ENCODE results near the gene AQP3.

Gene AQP3

GRCh38 chr9:33476503-33476902, 29.1 kb upstream of the AQP3 start:
- no peak for DNase-seq (ENCODE audit: extremely low spot score)
- POLR2A ChIA-PET, result interaction anchor here (1.5 kb wide), 1 partner anchor 48 kb away, joined by 6 read pairs; the partner anchor contains the start of gene ANKRD18B
- TF ChIP-seq SP1 (IDR thresholded peaks at IDR 0.05) (no peak), LEF1 (IDR thresholded peaks at IDR 0.05; ENCODE audit: borderline replicate concordance) (no peak), L3MBTL2 (conservative IDR thresholded peaks at IDR 0.05) (no peak), FOXK2 (IDR thresholded peaks at IDR 0.05) (no peak), FOXM1 (IDR thresholded peaks at IDR 0.05; ENCODE audit: borderline replicate concordance) (no peak), FOXA1 (IDR thresholded peaks at IDR 0.05) (no peak), HDGF (IDR thresholded peaks at IDR 0.05; ENCODE audit: borderline replicate concordance) (no peak), ZNF384 (IDR thresholded peaks at IDR 0.05) (no peak), ARNT (IDR thresholded peaks at IDR 0.05) (no peak), SUZ12 (IDR thresholded peaks at IDR 0.05) (no peak), ELF4 (IDR thresholded peaks at IDR 0.05) (no peak), CTBP1 (IDR thresholded peaks at IDR 0.05; ENCODE audit: borderline replicate concordance) (no peak), NFRKB (IDR thresholded peaks at IDR 0.05) (no peak), TARDBP (IDR thresholded peaks at IDR 0.05) (no peak)
- CTCF ChIA-PET, result no interaction called here

GRCh38 chr9:33475357-33475756, 28.0 kb upstream of the AQP3 start:
- TF ChIP-seq CTBP1 (IDR thresholded peaks at IDR 0.05; ENCODE audit: borderline replicate concordance) (no peak), TARDBP (IDR thresholded peaks at IDR 0.05) (no peak), FOXA1 (IDR thresholded peaks at IDR 0.05) (no peak), ARNT (IDR thresholded peaks at IDR 0.05) (no peak), SP1 (IDR thresholded peaks at IDR 0.05) (no peak), SUZ12 (IDR thresholded peaks at IDR 0.05) (no peak), FOXK2 (IDR thresholded peaks at IDR 0.05) (no peak), HDGF (IDR thresholded peaks at IDR 0.05; ENCODE audit: borderline replicate concordance) (no peak), ZNF384 (IDR thresholded peaks at IDR 0.05) (no peak), PKNOX1 (IDR thresholded peaks at IDR 0.05) (no peak), FOXM1 (IDR thresholded peaks at IDR 0.05; ENCODE audit: borderline replicate concordance) (no peak), BHLHE40 (IDR thresholded peaks at IDR 0.05; ENCODE audit: borderline replicate concordance) (no peak), L3MBTL2 (conservative IDR thresholded peaks at IDR 0.05) (no peak), NFRKB (IDR thresholded peaks at IDR 0.05) (no peak), LEF1 (IDR thresholded peaks at IDR 0.05; ENCODE audit: borderline replicate concordance) (no peak), ELF4 (IDR thresholded peaks at IDR 0.05) (no peak)
- no peak for DNase-seq (ENCODE audit: extremely low spot score)
- POLR2A ChIA-PET, result no interaction called here
- CTCF ChIA-PET, result no interaction called here

DNA sequence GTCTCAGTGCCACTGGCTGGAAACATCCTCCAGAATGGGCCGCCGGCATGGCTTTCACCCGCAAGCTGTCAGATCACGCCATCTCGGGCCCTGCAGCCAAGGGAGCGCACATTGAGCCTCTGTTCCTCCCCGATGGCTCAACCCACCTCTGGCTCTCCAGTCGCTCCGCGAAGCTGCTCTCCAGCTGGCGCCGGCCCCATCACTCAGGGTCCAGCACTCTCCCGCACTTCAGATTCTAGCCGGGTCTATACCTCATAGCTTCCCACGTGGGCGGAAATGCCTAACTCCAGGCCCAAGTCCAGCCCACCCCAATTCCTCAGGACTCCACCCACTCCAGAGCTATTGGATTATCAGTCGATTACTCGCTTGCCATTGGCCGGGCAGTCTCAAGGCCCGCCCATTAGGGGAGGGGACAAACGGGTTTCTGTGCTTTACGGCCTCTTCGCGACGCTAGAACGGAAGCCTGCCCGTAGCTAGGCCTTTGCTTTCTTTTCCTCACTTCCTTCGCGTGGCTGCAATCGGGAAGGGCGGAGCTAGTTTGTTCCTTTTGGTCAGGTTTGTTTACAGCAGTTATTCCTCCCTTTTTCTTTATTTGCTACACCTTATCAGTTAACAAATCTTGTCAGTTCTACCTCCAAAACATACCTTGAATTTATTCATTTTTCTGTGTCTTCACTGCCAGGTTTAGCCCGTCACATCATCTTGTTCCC, 26.4 kb upstream of the AQP3 start, which contains the start of gene NOL6:
NOL6 (minus strand) TSS at position 282 of the 710 bp plus-strand sequence; CDS start at position 200, 82 bp downstream.
- ChIA-PET CTCF (interaction anchor here (0.6 to 1.5 kb wide), 3 partner anchors 9 to 322 kb away, joined by 3 to 7 read pairs (median 5); no protein-coding TSS in a partner anchor), POLR2A (interaction anchor here (0.6 to 1.8 kb wide), 11 partner anchors 9 to 575 kb away, joined by 3 to 9 read pairs (median 3); partner anchors contain the start of genes ANKRD18B, NFX1 and UBAP2)
- TF ChIP-seq ELF4 (IDR thresholded peaks at IDR 0.05) (peak; percentile 51), HDGF (IDR thresholded peaks at IDR 0.05; ENCODE audit: borderline replicate concordance) (0 out of 2 replicates have a peak, but pooled peaks have one; percentile 25), SP1 (IDR thresholded peaks at IDR 0.05) (peak; percentile 89), ZNF384 (IDR thresholded peaks at IDR 0.05) (no peak), FOXA1 (IDR thresholded peaks at IDR 0.05) (no peak)
- peak; percentile 97 for DNase-seq (ENCODE audit: extremely low spot score)

DNA sequence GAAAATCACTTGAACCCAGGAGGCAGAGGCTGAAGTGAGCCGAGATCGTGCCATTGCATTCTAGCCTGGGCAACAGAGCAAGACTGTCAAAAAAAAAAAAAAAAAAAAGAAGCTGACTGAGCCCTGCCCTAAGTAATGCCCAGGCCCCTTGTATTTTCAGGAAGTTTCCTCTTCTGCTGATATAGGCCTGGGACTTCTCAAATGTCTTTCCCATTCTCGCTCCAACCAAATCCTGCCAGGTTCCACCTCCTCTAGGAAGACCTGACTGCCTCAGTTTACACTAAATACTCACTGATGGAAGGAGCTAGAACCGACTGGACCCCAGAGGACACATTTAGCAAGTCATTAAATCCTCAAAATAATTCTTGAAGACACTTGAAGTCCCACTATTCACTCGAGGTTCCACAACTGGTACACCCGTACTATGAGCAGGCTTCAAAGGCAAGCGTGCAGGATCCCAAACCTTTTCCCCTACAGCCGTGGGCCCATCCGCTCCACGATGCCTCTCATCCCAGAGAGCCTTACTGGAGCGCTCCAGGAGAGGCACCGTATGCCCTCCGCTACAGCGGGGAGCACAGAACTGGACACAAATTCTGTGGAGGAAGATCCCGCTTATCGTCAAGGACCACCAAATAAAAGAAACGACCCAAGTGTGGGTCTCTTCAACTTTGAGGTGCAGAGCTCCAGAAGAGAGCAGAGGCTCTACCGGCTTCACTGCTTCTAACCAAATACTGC, 25.7 kb upstream of the AQP3 start:
- TF ChIP-seq SP1 (IDR thresholded peaks at IDR 0.05) (no peak), HDGF (IDR thresholded peaks at IDR 0.05; ENCODE audit: borderline replicate concordance) (no peak), TARDBP (IDR thresholded peaks at IDR 0.05) (no peak), L3MBTL2 (conservative IDR thresholded peaks at IDR 0.05) (no peak), ELF4 (IDR thresholded peaks at IDR 0.05) (no peak), FOXM1 (IDR thresholded peaks at IDR 0.05; ENCODE audit: borderline replicate concordance) (no peak), SUZ12 (IDR thresholded peaks at IDR 0.05) (no peak), CTBP1 (IDR thresholded peaks at IDR 0.05; ENCODE audit: borderline replicate concordance) (no peak), BHLHE40 (IDR thresholded peaks at IDR 0.05; ENCODE audit: borderline replicate concordance) (no peak), PKNOX1 (IDR thresholded peaks at IDR 0.05) (no peak), FOXA1 (IDR thresholded peaks at IDR 0.05) (no peak), LEF1 (IDR thresholded peaks at IDR 0.05; ENCODE audit: borderline replicate concordance) (no peak), NFRKB (IDR thresholded peaks at IDR 0.05) (no peak)
- ChIA-PET CTCF (interaction anchor here (1.5 kb wide), 1 partner anchor 20 kb away, joined by 7 read pairs; no protein-coding TSS in a partner anchor), POLR2A (interaction anchor here (1.0 to 1.8 kb wide), 6 partner anchors 9 to 51 kb away, joined by 3 to 9 read pairs (median 4); partner anchors contain the start of gene ANKRD18B)
- DNase-seq (ENCODE audit: extremely low spot score), result peak; percentile 10

GRCh38 chr9:33472171-33472880, 24.9 kb upstream of the AQP3 start:
- DNase-seq (ENCODE audit: extremely low spot score), result no peak
- TF ChIP-seq BHLHE40 (IDR thresholded peaks at IDR 0.05; ENCODE audit: borderline replicate concordance) (no peak), NFRKB (IDR thresholded peaks at IDR 0.05) (no peak), ARNT (IDR thresholded peaks at IDR 0.05) (no peak), CTBP1 (IDR thresholded peaks at IDR 0.05; ENCODE audit: borderline replicate concordance) (no peak), TARDBP (IDR thresholded peaks at IDR 0.05) (no peak)
- POLR2A ChIA-PET, result interaction anchor here (1.4 kb wide), 1 partner anchor 52 kb away, joined by 4 read pairs; the partner anchor contains the start of gene ANKRD18B
- CTCF ChIA-PET, result interaction anchor here (0.5 kb wide), 1 partner anchor 187 kb away, joined by 3 read pairs; no protein-coding TSS in a partner anchor
